Measurements from ENCODE around the gene ARL4A.

Gene ARL4A

GRCh38 chr7:12737373-12737772 lies 49.9 kb downstream of the ARL4A start:
- TF ChIP-seq CTCF (IDR thresholded peaks at IDR 0.05) (no peak), ZFX (IDR thresholded peaks at IDR 0.05; ENCODE audit: borderline replicate concordance) (no peak)
- no peak overlapping the region for H3K27ac ChIP-seq

- TF ChIP-seq CTCF (IDR thresholded peaks at IDR 0.05) = no peak
- TF ChIP-seq ZFX (IDR thresholded peaks at IDR 0.05; ENCODE audit: borderline replicate concordance) = no peak
Observed at GRCh38 chr7:12737836-12738235, 50.4 kb downstream of the ARL4A start.

GRCh38 chr7:12738665-12739064 lies 51.2 kb downstream of the ARL4A start:
- no peak overlapping the region for H3K27ac ChIP-seq
- TF ChIP-seq CTCF (IDR thresholded peaks at IDR 0.05) = no peak
- TF ChIP-seq ZFX (IDR thresholded peaks at IDR 0.05; ENCODE audit: borderline replicate concordance) = no peak

More at GRCh38 chr7:12737836-12738235, 50.4 kb downstream of the ARL4A start:
- no peak overlapping the region for H3K27ac ChIP-seq

Measured in 22Rv1 (cell line).